Progenitor cell of endocrine pancreas (in vitro differentiated cells): ENCODE measurements around the gene CACNA1B. TPM values are rescaled to one million over a fixed set of nuclear protein-coding genes. Genes with fewer than 3 reads are reported as not detected.

Experiments
- DNase-seq: peaks from one replicate; pipeline ENCODE4 v3.0.0; 2021; ENCODE audit warnings: low spot score; ENCODE audit not compliant: unreplicated experiment
- H3K27ac Mint-ChIP-seq: 2 replicates; pipeline ENCODE4 v1.8.0; 2021; ENCODE audit warnings: mild to moderate bottlenecking, moderate library complexity, mixed read lengths
- H3K27me3 Mint-ChIP-seq: 2 replicates; pipeline ENCODE4 v1.8.0; 2021; ENCODE audit warnings: mixed read lengths
- H3K36me3 Mint-ChIP-seq: 2 replicates; pipeline ENCODE4 v1.8.0; 2022; ENCODE audit warnings: mixed read lengths; ENCODE audit not compliant: insufficient read depth
- H3K4me1 Mint-ChIP-seq: 2 replicates; pipeline ENCODE4 v1.8.0; 2021; ENCODE audit warnings: low read depth, mixed read lengths
- H3K4me3 Mint-ChIP-seq: 2 replicates; pipeline ENCODE4 v1.8.0; 2021; ENCODE audit warnings: low read depth, mild to moderate bottlenecking, moderate library complexity, mixed read lengths
- H3K9me3 Mint-ChIP-seq: 2 replicates; pipeline ENCODE4 v1.8.0; 2021; ENCODE audit warnings: low read depth, mixed read lengths
- CTCF ChIP-seq: fragments of 200-600 bp; sonication (generic); IDR thresholded peaks from one replicate; pipeline ENCODE4 v1.5.0; 2021; ENCODE audit warnings: antibody characterized with exemption, mild to moderate bottlenecking; ENCODE audit not compliant: unreplicated experiment
- total RNA-seq: library from RNA; stranded (reverse); gene quantifications from 2 replicates; pipeline ENCODE4 v1.2.1, GENCODE V29; 2021

CACNA1B gene
- total RNA-seq, 1 donor from 2014 or later, result 2.4 TPM

- Mint-ChIP-seq H3K27me3 (no peaks in the 10 kb centered on the region), H3K4me1 (no peaks in the 10 kb centered on the region), H3K9me3 (no peaks in the 10 kb centered on the region), H3K36me3 (no peaks in the 10 kb centered on the region), H3K27ac (no peak overlapping the region), H3K4me3 (no peak overlapping the region)
- no peak for TF ChIP-seq CTCF
- DNase-seq, result no peak
Observed at GRCh38 chr9:138075961-138076649, 198.5 kb downstream of the CACNA1B start.

- Mint-ChIP-seq H3K4me3 (no peak overlapping the region), H3K27me3 (no peaks in the 10 kb centered on the region), H3K27ac (no peak overlapping the region), H3K9me3 (no peaks in the 10 kb centered on the region), H3K4me1 (no peaks in the 10 kb centered on the region), H3K36me3 (no peaks in the 10 kb centered on the region)
- DNase-seq, result no peak
- no peak for TF ChIP-seq CTCF
Observed at GRCh38 chr9:138076650-138077009, 199.0 kb downstream of the CACNA1B start.

GRCh38 chr9:138077126-138077525, 199.5 kb downstream of the CACNA1B start:
- Mint-ChIP-seq H3K36me3 (no peaks in the 10 kb centered on the region), H3K9me3 (no peaks in the 10 kb centered on the region), H3K27me3 (no peaks in the 10 kb centered on the region), H3K4me3 (no peak overlapping the region), H3K27ac (no peak overlapping the region), H3K4me1 (no peaks in the 10 kb centered on the region)
- DNase-seq, result no peak
- no peak for TF ChIP-seq CTCF

- Mint-ChIP-seq H3K36me3 (no peaks in the 10 kb centered on the region), H3K4me3 (no peak overlapping the region), H3K9me3 (no peaks in the 10 kb centered on the region), H3K27ac (no peak overlapping the region), H3K27me3 (no peaks in the 10 kb centered on the region), H3K4me1 (no peaks in the 10 kb centered on the region)
- TF ChIP-seq CTCF, result no peak
- no peak for DNase-seq
Observed at GRCh38 chr9:138077898-138078540, 200.4 kb downstream of the CACNA1B start.

- Mint-ChIP-seq H3K4me1 (no peaks in the 10 kb centered on the region), H3K4me3 (no peak overlapping the region), H3K27me3 (no peaks in the 10 kb centered on the region), H3K27ac (peak overlapping the region; percentile 29), H3K9me3 (no peaks in the 10 kb centered on the region), H3K36me3 (no peaks in the 10 kb centered on the region)
- DNase-seq, result no peak
- no peak for TF ChIP-seq CTCF
Observed at GRCh38 chr9:138078846-138079245, 201.3 kb downstream of the CACNA1B start.
